HG02763 (cell line): ENCODE data around the gene ERCC2.
"Not testable (repeated sequence)": the region's sequence is repeated elsewhere in the genome, so short reads cannot be mapped to it uniquely, and the experiment has no call there.

Source experiments
- ATAC-seq: cut with Tn5 transposase; IDR thresholded peaks from one replicate; pipeline ENCODE4 v1.9.1; 2021; ENCODE audit warnings: mild to moderate bottlenecking, moderate library complexity; ENCODE audit not compliant: unreplicated experiment

Gene ERCC2

DNA sequence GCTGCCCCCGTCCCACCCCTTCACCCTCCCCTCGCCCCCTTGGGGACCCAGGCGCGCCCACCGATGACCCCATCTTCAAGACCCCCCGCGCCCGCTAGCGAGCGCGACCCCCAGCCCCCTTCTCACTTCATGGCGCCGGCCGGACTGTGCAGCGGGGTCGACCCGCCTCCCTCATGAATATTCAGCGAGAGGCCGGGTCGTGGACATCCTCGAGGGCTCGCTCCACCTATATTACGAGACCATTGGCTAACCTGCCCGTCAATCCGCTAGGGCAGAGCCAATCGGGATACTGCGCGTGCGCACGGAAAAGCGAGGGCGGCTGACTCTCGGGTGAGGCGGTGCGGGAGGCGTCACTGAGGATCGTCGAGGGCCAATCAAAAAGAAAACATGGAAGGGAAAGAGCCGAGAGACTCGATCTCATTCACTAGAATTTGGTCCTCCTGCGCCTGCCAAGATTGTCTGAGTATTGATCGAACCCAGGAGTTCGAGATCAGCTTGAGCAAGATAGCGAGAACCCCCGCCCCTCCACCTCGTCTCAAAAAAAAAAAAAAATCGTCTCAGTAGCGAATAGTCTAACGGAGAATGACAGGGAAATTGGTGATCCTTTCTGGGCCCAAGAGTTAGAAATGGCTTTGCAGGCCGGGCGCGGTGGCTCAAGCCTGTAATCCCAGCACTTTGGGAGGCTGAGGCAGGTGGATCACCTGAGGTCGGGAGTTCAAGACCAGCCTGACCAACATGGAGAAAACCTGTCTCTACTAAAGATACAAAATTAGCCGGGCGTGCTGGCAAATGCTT, at the start of gene ERCC2:
ERCC2 (minus strand) TSS at position 164 of the 795 bp plus-strand sequence; CDS start at position 131, 33 bp downstream.
- peak; percentile 93 for ATAC-seq

DNA sequence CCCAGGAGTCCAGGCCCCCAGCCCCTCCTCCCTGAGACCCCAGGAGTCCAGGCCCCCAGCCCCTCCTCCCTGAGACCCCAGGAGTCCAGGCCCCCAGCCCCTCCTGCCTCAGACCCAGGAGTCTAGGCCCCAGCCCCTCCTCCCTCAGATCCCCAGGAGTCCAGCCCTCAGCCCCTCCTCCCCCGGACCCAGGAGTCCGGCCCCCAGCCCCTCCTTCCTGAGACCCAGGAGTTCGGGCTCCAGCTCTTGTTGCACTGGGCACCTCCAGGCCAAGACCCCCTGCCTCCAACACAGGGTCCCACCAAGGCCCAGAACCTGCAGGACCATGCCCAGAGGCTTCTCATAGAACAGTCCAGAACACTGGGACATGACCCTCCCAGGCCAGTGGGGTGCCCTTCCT, 49.5 kb upstream of the ERCC2 start:
- no peak for ATAC-seq

DNA sequence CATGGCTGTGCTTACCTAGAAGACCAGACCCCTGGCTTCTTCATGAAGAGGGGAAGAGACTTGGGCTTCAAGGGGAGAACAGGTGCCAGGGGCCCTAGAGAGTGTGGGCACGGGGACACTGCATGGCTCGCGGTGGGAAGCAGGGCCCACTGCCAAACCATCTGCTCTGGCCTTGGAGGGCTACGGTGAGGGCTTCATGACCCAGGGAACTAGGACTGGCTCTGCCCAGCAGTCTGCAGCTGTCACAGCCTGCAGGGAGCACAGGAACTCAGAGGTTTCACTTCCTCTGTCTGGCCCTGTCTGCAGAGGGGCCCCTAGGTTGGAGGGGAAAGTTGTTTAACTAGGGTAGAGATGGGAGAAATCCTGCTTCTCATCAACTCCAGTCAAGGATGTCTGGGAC, 49.0 kb upstream of the ERCC2 start:
- no peak for ATAC-seq

DNA sequence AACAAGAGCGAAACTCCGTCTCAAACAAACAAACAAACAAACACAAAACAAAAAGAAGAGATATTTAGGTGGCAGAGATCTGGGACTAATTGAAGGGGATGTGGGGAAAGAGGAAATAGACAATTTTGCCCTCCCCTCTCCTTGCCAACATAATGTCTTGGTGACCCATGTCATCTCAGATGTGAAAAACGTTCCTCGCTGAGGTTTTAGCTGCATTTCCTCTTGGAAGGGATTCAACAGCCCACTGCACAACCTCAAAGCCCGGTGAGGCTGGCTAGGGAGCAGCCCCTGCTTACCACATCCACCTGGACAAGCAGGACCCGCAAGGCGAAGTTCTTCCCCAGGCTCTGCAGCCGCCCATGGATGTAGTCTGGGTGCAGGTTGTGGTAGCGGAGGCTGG, 48.4 kb upstream of the ERCC2 start:
- ATAC-seq = no peak

DNA sequence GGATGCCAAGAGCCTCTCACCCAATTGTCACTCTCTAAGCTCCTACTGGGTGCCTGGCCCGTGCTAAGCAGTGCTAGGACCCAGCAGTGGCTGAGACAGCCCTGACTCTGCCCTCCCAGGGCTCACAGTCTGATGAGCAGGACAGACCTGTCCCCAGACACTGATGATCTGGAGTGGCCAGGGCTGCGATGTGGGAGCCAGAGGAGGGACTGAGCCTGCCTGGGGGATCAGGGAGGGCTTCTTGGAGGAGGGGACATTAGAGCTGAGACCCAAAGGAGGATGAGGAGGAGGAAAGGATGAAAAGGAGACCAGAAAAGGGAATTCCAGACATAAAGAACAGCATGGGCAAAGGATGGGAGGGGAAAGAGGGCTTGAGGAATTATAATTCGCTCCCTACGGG, 46.8 kb upstream of the ERCC2 start:
- no peak for ATAC-seq

DNA sequence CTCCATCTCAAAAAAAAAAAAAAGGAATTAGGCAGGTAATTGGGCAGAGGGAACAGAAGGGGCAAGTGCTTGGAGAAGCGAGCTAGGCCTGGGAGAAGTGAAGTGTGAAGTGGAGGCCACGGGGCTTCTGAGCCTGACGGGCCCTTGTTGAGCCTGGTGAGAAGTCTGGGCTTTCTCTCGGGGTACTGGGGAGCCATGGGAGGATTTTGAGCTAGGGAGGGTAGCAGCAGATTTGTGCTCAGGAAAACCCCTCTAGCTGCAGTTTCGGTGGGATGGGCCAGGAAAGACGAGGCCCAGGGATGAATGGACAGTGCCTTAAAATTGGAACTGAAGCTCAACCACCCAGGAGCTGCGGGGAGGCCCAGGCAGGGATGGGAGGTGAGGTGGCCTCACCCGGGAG, 44.1 kb upstream of the ERCC2 start:
- no peak for ATAC-seq

DNA sequence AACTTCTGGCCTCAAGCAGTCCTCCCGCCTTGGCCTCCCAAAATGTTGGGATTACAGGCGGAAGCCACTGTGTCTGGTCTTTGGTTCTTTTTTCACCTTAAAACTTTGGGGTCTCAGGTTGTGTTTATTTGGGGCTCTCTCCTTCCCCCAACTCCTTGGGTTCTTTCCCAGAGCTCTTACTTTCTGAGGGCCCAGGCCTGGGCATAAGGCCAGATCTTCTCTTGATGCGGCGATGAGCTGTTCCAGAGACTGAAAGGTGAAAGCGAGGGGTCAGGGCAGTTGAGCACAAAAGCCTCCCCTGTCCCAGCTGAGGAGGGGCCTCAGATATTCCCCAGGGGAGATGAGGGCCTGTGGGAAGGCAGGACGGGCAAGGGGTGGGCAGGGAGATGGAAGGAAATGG, 43.1 kb upstream of the ERCC2 start:
- no peak for ATAC-seq

DNA sequence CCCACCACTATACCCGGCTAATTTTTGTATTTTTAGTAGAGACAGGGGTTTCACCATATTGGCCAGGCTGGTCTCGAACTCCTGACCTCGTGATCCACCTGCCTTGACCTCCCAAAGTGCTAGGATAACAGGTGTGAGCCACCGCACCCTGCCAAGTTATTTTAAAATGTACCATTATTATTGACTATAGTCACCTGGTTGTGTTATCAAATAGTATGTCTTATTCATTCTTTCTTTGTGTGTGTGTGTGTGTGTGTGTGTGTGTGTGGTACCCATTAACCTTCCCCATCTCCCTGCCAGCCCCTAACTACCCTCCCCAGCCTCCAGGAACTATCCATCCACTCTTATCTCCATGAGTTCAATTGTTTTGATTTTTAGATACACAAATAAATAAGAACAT, 40.0 kb upstream of the ERCC2 start:
- not testable (repeated sequence) for ATAC-seq

DNA sequence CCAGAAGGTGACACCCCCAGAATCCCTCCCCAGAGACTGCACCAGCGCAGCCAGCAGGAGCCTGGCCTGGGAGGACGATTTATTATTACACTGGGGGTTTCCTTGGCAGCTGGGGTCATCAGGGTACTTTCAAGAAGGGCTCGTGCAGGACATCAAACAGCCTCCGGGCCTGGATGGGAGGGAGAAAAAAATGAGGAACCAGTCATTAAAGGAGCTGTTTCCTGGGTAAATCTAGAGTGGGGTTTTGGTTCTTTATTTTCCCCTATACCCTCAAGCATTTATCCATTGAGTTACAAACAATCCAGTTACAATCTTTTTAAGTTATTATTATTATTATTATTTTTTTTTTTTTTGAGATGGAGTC, 39.2 kb upstream of the ERCC2 start:
- ATAC-seq = no peak

DNA sequence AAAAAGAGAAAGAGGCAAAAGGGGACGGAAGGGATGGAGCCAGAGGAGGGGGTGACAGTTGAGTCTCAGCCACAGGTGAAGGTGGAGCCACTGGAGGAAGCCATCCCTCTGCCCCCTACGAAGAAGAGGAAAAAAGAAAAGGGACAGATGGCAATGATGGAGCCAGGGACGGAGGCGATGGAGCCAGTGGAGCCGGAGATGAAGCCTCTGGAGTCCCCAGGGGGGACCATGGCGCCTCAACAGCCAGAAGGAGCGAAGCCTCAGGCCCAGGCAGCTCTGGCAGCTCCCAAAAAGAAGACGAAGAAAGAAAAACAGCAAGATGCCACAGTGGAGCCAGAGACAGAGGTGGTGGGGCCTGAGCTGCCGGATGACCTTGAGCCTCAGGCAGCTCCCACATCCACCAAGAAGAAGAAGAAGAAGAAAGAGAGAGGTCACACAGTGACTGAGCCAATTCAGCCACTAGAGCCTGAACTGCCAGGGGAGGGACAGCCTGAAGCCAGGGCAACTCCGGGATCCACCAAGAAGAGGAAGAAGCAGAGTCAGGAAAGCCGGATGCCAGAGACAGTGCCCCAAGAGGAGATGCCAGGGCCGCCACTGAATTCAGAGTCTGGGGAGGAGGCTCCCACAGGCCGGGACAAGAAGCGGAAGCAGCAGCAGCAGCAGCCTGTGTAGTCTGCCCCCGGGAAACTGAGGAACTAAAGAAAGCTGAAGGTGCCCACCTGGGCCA, 38.6 kb upstream of the ERCC2 start:
- no peak for ATAC-seq

DNA sequence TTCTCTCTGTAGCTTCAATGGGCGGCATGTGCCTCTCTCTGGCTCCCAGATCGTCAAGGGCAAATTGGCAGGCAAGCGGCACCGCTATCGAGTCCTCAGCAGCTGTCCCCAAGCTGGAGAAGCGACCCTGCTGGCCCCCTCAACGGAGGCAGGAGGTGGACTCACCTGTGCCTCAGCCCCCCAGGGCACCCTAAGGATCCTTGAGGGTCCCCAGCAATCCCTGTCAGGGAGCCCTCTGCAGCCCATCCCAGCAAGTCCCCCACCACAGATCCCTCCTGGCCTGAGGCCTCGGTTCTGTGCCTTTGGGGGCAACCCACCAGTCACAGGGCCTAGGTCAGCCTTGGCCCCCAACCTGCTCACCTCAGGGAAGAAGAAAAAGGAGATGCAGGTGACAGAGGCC, 37.7 kb upstream of the ERCC2 start:
- ATAC-seq = no peak

DNA sequence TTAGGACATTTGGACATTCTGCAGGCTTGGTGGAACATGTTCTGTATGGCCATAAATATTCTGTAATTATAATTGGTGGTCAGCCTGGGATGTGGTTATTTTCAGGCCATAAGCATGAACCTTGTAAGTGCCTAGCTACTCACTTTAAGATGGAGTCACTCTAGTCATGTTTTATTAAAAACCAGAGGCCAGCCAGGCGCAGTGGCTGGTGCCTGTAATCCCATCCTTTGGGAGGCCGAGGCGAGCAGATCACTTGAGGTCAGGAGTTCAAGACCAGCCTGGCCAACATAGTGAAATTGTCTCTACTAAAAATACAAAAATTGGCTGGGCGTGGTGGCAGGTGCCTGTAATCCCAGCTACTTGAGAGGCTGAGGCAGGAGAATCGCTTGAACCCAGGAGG, 37.2 kb upstream of the ERCC2 start:
- ATAC-seq = not testable (repeated sequence)

DNA sequence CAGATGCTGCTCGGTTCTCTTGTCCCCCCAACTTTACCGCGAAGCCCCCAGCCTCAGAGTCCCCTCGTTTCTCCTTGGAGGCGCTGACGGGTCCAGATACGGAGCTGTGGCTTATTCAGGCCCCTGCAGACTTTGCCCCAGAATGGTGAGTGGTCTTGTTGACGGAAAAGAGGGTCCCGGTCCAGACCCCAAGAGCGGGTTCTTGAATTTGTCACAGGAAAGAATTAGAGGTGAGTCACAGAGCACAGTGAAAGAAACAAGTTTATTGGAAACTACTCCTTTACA, 36.7 kb upstream of the ERCC2 start:
- ATAC-seq = no peak

DNA sequence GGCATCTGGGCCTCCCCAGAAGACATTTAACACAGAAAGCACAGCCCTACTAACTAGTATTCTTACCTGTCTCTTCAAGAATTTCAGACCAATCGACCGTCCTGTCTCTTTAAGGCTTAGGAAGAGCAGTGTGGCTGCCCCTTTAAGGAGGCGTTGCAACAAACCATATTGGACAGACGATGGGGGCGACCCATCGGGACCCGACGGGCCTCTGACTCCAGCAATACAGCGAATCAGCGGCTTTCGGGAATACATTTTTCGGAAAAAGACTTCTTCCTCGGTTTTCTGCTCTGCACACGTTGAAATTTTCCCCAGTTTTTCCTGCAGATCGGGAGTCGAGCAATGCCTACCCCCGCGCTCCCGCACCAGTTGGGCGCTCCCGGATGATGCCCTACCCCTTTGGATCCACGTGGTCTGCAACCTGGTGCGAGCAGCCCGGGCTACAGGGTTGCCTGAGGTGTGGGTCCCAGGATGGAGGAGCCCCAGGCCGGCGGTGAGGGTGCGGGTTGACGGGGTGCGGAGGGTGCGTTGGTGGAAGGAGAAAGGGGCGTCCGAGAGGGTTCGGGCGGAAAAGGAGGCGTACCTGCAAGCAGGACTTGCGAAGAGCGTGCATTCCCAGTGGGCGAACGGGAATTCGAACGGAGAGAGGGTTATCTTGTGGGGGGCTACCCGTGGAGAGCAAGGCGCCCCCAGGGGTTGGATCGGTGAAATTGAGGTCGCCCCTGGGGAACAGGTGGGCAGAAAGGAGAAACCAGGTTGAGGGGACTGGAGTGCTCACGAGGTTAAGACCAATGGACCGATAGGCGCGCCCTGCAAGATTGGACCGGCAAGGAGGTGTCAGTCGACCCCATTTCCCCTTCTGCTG, 36.1 kb upstream of the ERCC2 start, which contains the start of gene POLR1G:
POLR1G (plus strand) TSS at position 419 of the 865 bp plus-strand sequence; CDS start at position 472, 53 bp downstream.
- peak; percentile 70 for ATAC-seq

DNA sequence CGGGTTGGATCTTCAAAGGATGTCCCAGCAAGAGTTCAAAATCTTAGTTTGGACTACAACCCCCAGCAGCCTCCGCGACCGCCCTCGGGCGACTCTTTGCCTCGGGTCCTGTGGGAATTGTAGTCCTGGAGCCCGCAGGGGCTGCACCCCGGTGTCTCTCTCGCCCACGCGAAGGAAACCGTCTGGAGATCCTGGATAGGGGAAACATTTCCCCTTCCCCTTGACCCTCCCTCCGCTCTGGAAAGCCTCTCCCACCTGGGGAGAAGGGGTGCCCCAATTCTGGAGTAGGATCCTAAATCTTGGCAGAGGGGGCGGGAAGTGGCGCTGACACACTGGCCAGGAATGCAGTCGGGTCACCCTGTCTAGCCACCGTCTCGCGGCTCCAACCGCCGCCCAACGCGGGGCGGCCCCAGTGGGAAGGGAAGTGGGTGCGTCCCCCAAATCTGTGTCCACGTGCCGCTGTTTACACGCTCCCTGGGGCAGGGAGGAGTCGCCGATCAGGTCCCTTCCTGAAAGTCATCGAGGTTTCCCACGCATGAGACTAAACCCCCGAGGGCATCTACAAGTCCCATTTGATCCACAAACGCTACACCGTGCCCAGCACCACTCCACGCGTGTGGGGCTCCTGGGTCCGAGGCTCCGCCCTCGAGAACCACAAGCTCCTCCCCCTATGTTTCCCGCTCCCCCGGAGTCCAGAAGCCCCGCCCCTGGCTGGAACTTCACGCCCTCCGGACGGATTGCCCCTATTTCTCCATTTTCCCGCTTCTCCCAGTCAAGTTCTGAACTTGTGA, 35.3 kb upstream of the ERCC2 start:
- ATAC-seq = peak; percentile 49

DNA sequence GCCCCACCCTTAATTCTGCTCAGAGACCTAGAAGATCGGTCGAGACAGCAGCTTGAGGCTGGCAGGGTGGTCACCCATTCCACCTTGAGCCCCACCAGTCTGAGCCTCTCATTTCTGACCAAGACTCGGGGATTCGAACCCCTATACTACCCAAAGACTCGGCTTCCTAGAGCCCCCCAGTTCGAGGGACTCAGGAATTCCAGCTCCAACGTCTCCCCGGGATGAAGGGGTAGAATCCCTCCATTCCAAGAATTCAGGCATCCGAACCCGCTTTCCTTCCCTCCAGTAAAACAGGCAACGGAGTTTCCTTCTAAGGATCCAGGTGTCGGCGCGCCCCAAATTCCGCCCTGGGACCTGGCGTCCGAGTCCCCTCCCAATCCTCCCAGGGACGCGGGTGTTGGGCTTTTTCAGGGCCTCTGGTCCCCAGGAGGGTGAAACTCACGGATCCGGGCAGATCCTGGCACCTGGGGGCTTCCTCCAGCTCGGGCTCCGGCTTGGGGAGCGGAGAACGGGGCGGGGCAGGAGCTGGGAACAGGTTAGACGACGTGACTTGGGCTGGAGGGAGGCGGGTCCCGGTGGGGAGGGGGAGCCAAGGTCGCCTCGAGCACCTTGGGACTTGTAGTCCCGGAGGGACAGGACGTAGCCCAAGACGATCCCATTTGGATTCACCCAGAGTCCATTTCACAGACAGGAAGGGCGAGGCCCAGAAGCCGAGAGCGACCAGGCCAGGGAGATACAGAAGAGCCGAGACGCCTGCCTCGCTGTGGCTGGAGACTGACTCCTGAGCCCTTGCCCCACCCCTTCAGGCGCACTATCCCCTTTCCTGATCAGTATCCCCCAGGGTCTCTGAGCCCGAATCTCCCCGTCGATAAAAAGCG, 34.4 kb upstream of the ERCC2 start, which contains the start of gene PPP1R13L:
PPP1R13L (minus strand) TSS at position 513 of the 878 bp plus-strand sequence. CDS start 6,751 bp downstream, outside the sequence.
- ATAC-seq = no peak

DNA sequence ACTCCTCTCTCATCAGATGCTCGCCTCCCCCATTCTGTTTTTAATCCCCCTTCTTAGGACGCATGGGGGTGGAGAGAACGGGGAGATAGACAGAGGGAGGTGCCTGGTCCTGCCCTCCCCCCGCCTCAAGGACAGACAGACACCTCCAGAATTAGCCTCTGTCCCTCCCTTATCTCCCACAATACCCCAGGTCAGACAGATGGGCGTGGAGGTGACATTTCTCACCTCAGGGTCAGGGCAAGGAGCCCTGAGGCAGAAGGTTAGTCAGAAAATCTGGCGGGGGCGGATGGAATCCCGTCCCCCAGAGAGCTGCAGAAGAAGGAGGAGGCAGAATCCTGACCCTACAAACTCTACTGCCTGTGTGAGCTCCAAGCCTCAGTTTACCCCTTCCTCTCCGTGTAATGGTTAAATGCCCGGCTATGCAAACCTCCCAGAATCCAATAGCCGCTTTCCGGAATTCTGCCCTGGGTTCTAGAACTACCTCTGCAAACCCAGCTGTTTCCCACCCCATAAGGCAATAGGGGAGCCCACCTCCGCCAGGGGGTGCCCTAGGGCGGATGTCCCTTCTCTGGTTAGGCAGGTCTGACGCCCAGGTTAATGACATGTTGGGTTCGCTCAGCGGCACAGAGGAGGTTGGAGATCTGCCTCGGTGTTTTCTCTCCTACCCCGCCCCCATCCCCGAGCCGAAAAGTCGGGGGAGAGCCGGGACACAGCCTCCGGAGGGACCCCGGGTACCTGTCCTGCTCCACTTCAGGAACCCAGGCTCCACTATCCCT, 33.6 kb upstream of the ERCC2 start:
- ATAC-seq = no peak

DNA sequence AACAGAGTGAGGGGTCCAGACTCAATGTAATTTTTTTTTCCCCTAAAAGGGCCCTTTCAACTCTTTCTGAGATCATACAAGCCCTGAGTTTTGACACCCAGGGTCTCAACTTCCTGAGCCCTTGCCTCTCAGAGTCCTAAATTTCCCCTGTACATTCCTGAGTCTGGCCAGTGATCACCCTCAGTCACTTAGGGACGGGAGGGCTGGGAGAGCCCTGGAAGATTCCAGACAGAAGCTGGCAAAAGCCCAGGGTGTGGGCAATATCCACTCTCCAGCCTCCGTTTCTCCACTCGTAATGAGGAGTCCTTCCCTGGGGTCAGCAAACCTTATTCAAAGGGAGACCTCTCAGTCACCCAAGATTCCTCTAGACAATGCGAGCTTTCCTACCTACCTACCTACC, 32.9 kb upstream of the ERCC2 start:
- ATAC-seq = no peak
